GM23338 (cell line): ENCODE results near the gene PP2D1. TPM values are rescaled to one million over a fixed set of nuclear protein-coding genes. Genes with fewer than 3 reads are reported as not detected.

Experiments
- ATAC-seq: fragments of 200-7000 bp; cut with Tn5 transposase; 3 replicates; pipeline ENCODE4 v1.9.1; 2020
- DNase-seq: peaks from one replicate; pipeline ENCODE4 v3.0.0-alpha.2; 2015; ENCODE audit warnings: low spot score
- H2AFZ ChIP-seq: fragments of 200-600 bp; sonication (generic); 2 replicates; pipeline ENCODE4 v1.8.0; 2016; ENCODE audit warnings: antibody characterized with exemption, mild to moderate bottlenecking, moderate library complexity
- H3F3A ChIP-seq: fragments of 200-600 bp; sonication (generic); replicated peaks from 2 replicates; pipeline ENCODE4 v1.8.0; 2017; ENCODE audit warnings: antibody characterized with exemption, mixed run types, low read depth
- H3K27ac ChIP-seq: fragments of 200-600 bp; sonication (generic); 2 replicates; pipeline ENCODE4 v1.6.1; 2016; ENCODE audit warnings: low read depth
- H3K27me3 ChIP-seq: fragments of 200-600 bp; sonication (generic); 2 replicates; pipeline ENCODE4 v1.8.0; 2016; ENCODE audit warnings: mild to moderate bottlenecking, mixed run types, moderate library complexity; ENCODE audit not compliant: insufficient read depth
- H3K36me3 ChIP-seq: fragments of 200-600 bp; sonication (generic); 2 replicates; pipeline ENCODE4 v1.8.0; 2016; ENCODE audit warnings: mild to moderate bottlenecking; ENCODE audit not compliant: insufficient read depth
- H3K4me1 ChIP-seq: fragments of 200-600 bp; sonication (generic); 2 replicates; pipeline ENCODE4 v1.8.0; 2016; ENCODE audit warnings: mild to moderate bottlenecking, moderate library complexity; ENCODE audit not compliant: insufficient read depth
- H3K4me2 ChIP-seq: fragments of 200-600 bp; sonication (generic); 2 replicates; pipeline ENCODE4 v1.7.1; 2017; ENCODE audit warnings: mixed run types
- H3K4me3 ChIP-seq: fragments of 200-600 bp; sonication (generic); 2 replicates; pipeline ENCODE4 v1.6.1; 2016; ENCODE audit warnings: mixed run types
- H3K79me2 ChIP-seq: fragments of 200-600 bp; sonication (generic); replicated peaks from 2 replicates; pipeline ENCODE4 v1.8.0; 2017; ENCODE audit warnings: mild to moderate bottlenecking; ENCODE audit not compliant: insufficient read depth
- H3K9me2 ChIP-seq: fragments of 200-600 bp; sonication (generic); 2 replicates; pipeline ENCODE4 v1.8.0; 2017; ENCODE audit not compliant: insufficient read depth
- H4K20me1 ChIP-seq: fragments of 200-600 bp; sonication (generic); replicated peaks from 2 replicates; pipeline ENCODE4 v1.8.0; 2017; ENCODE audit warnings: mild to moderate bottlenecking; ENCODE audit not compliant: insufficient read depth
- H3K27ac Mint-ChIP-seq: 2 replicates; pipeline ENCODE4 v1.8.0; 2020; ENCODE audit warnings: inconsistent platforms, mild to moderate bottlenecking, moderate library complexity, mixed read lengths
- H3K27me3 Mint-ChIP-seq: 3 replicates; pipeline ENCODE4 v1.8.0; 2022; ENCODE audit warnings: low read depth, mild to moderate bottlenecking, moderate library complexity, mixed read lengths, inconsistent platforms; ENCODE audit not compliant: insufficient read depth, poor library complexity
- H3K36me3 Mint-ChIP-seq: 3 replicates; pipeline ENCODE4 v1.8.0; 2021; ENCODE audit warnings: low read depth, mild to moderate bottlenecking, inconsistent platforms, moderate library complexity, mixed read lengths
- H3K4me1 Mint-ChIP-seq: 3 replicates; pipeline ENCODE4 v1.8.0; 2020; ENCODE audit warnings: mild to moderate bottlenecking, inconsistent platforms, mixed read lengths
- H3K4me3 Mint-ChIP-seq: 3 replicates; pipeline ENCODE4 v1.8.0; 2021; ENCODE audit warnings: moderate library complexity, mild to moderate bottlenecking, inconsistent platforms, mixed read lengths
- H3K9me3 Mint-ChIP-seq: 3 replicates; pipeline ENCODE4 v1.8.0; 2020; ENCODE audit warnings: moderate library complexity, mild to moderate bottlenecking, inconsistent platforms, mixed read lengths
- CREB1 ChIP-seq: fragments of 250-450 bp; sonication (Bioruptor Pico); IDR thresholded peaks from 2 replicates; pipeline ENCODE4 v1.5.0; 2020; ENCODE audit warnings: low read depth, mild to moderate bottlenecking, moderate library complexity
- CTCF ChIP-seq, 2 experiments: fragments of 200-600 bp in 1 of 2; sonication (generic) in 1 of 2; conservative IDR thresholded peaks; 2 replicates each; pipeline versions ENCODE4 v1.5.1 to v1.6.1; 2016 to 2017; ENCODE audit warnings: antibody characterized with exemption in 2 of 2, low read depth in 2 of 2, mild to moderate bottlenecking in 2 of 2, moderate library complexity in 1 of 2
- ETS1 ChIP-seq: IDR thresholded peaks from 2 replicates; pipeline ENCODE4 v1.6.1; 2016; ENCODE audit warnings: antibody characterized with exemption
- EZH2 ChIP-seq: fragments of 200-600 bp; sonication (generic); IDR thresholded peaks from one replicate; pipeline ENCODE4 v1.8.0; 2017; ENCODE audit warnings: antibody characterized with exemption, mild to moderate bottlenecking, low read depth; ENCODE audit not compliant: unreplicated experiment
- EZH2phosphoT487 ChIP-seq: fragments of 200-600 bp; sonication (generic); IDR thresholded peaks from one replicate; pipeline ENCODE4 v1.8.1; 2018; ENCODE audit warnings: antibody characterized with exemption; ENCODE audit not compliant: unreplicated experiment
- JUNB ChIP-seq: IDR thresholded peaks from one replicate; pipeline ENCODE4 v1.6.1; 2016; ENCODE audit warnings: antibody characterized with exemption; ENCODE audit not compliant: unreplicated experiment
- NANOG ChIP-seq: IDR thresholded peaks from 2 replicates; pipeline ENCODE4 v1.6.1; 2016; ENCODE audit warnings: antibody characterized with exemption, borderline replicate concordance
- POLR2AphosphoS5 ChIP-seq: IDR thresholded peaks from 2 replicates; pipeline ENCODE4 v1.6.1; 2016; ENCODE audit warnings: antibody characterized with exemption, low read depth
- REST ChIP-seq: IDR thresholded peaks from one replicate; pipeline ENCODE4 v1.6.1; 2018; ENCODE audit warnings: antibody characterized with exemption; ENCODE audit not compliant: unreplicated experiment
- STAT1 ChIP-seq: IDR thresholded peaks from one replicate; pipeline ENCODE4 v1.6.1; 2016; ENCODE audit warnings: antibody characterized with exemption; ENCODE audit not compliant: unreplicated experiment
- ZNF114 ChIP-seq: fragments of 250-450 bp; sonication (Bioruptor Pico); IDR thresholded peaks from 2 replicates; pipeline ENCODE4 v1.5.0; 2020; ENCODE audit warnings: mild to moderate bottlenecking, moderate library complexity
- ZNF331 ChIP-seq: fragments of 250-450 bp; sonication (Bioruptor Pico); IDR thresholded peaks from 2 replicates; pipeline ENCODE4 v1.5.0; 2020; ENCODE audit warnings: low read depth, mild to moderate bottlenecking, moderate library complexity
- polyA plus RNA-seq: library from polyadenylated mRNA; unstranded; fragments of >200 nt; fragmentation: Nextera tagmentation; extraction: Ambion mirVana; gene quantifications from 2 replicates; pipeline ENCODE4 v1.2.1, GENCODE V29; 2016
- total RNA-seq: library from RNA; depleted of rRNA; stranded (reverse); fragments of >200 nt; shearing (Covaris generic); gene quantifications from 2 replicates; pipeline ENCODE4 v1.2.3, GENCODE V29; 2014
- TF ChIP-seq, protein P1 (sequence below): fragments of 250-450 bp; sonication (Bioruptor Pico); IDR thresholded peaks from 2 replicates; pipeline ENCODE4 v1.5.0; 2020; ENCODE audit warnings: mild to moderate bottlenecking, moderate library complexity

The PP2D1 gene
- total and polyA plus RNA-seq, 2 experiments from 2014 or later: 0.40 TPM; not detected in 1

- Histone ChIP-seq H3K9me2 (no peaks in the 10 kb centered on the region; the same call in 1 of the 2 replicates), H2AFZ (no peak overlapping the region), H3K4me1 (peaks cover 31% of the 10 kb centered on the region), H3K4me2 (peak overlapping the region; percentile 78), H3K27ac (peak overlapping the region; percentile 92), H3K4me3 (peak overlapping the region; percentile 67), H3K79me2 (peaks cover 53% of the 10 kb centered on the region), H3F3A (0 out of 2 replicates have a peak, but pooled peaks cover 5% of the 10 kb centered on the region), H4K20me1 (peaks cover 20% of the 10 kb centered on the region; the same call in 1 of the 2 replicates), H3K27me3 (no peaks in the 10 kb centered on the region), H3K36me3 (peaks cover 22% of the 10 kb centered on the region; the same call in 1 of the 2 replicates)
- Mint-ChIP-seq H3K4me3 (peak overlapping the region; percentile 99), H3K27ac (peak overlapping the region; percentile 99), H3K9me3 (peaks cover 4% of the 10 kb centered on the region; the same call in 1 of the 3 replicates), H3K36me3 (peaks cover 37% of the 10 kb centered on the region), H3K4me1 (peaks cover 32% of the 10 kb centered on the region), H3K27me3 (peaks cover 13% of the 10 kb centered on the region)
- TF ChIP-seq, protein P1, sequence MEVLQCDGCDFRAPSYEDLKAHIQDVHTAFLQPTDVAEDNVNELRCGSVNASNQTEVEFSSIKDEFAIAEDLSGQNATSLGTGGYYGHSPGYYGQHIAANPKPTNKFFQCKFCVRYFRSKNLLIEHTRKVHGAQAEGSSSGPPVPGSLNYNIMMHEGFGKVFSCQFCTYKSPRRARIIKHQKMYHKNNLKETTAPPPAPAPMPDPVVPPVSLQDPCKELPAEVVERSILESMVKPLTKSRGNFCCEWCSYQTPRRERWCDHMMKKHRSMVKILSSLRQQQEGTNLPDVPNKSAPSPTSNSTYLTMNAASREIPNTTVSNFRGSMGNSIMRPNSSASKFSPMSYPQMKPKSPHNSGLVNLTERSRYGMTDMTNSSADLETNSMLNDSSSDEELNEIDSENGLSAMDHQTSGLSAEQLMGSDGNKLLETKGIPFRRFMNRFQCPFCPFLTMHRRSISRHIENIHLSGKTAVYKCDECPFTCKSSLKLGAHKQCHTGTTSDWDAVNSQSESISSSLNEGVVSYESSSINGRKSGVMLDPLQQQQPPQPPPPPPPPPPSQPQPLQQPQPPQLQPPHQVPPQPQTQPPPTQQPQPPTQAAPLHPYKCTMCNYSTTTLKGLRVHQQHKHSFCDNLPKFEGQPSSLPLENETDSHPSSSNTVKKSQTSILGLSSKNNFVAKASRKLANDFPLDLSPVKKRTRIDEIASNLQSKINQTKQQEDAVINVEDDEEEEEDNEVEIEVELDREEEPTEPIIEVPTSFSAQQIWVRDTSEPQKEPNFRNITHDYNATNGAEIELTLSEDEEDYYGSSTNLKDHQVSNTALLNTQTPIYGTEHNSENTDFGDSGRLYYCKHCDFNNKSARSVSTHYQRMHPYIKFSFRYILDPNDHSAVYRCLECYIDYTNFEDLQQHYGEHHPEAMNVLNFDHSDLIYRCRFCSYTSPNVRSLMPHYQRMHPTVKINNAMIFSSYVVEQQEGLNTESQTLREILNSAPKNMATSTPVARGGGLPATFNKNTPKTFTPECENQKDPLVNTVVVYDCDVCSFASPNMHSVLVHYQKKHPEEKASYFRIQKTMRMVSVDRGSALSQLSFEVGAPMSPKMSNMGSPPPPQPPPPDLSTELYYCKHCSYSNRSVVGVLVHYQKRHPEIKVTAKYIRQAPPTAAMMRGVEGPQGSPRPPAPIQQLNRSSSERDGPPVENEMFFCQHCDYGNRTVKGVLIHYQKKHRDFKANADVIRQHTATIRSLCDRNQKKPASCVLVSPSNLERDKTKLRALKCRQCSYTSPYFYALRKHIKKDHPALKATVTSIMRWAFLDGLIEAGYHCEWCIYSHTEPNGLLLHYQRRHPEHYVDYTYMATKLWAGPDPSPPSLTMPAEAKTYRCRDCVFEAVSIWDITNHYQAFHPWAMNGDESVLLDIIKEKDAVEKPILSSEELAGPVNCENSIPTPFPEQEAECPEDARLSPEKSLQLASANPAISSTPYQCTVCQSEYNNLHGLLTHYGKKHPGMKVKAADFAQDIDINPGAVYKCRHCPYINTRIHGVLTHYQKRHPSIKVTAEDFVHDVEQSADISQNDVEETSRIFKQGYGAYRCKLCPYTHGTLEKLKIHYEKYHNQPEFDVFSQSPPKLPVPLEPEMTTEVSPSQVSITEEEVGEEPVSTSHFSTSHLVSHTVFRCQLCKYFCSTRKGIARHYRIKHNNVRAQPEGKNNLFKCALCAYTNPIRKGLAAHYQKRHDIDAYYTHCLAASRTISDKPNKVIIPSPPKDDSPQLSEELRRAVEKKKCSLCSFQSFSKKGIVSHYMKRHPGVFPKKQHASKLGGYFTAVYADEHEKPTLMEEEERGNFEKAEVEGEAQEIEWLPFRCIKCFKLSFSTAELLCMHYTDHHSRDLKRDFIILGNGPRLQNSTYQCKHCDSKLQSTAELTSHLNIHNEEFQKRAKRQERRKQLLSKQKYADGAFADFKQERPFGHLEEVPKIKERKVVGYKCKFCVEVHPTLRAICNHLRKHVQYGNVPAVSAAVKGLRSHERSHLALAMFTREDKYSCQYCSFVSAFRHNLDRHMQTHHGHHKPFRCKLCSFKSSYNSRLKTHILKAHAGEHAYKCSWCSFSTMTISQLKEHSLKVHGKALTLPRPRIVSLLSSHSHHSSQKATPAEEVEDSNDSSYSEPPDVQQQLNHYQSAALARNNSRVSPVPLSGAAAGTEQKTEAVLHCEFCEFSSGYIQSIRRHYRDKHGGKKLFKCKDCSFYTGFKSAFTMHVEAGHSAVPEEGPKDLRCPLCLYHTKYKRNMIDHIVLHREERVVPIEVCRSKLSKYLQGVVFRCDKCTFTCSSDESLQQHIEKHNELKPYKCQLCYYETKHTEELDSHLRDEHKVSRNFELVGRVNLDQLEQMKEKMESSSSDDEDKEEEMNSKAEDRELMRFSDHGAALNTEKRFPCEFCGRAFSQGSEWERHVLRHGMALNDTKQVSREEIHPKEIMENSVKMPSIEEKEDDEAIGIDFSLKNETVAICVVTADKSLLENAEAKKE (CRISPR knock-in tag): no peak
- TF ChIP-seq EZH2phosphoT487 (no peak), CREB1 (no peak), ZNF114 (CRISPR knock-in tag) (no peak), ETS1 (no peak), ZNF331 (CRISPR knock-in tag) (no peak), POLR2AphosphoS5 (no peak), JUNB (no peak), EZH2 (no peak), STAT1 (no peak), NANOG (no peak), CTCF (conservative IDR thresholded peaks at IDR 0.05; ENCODE audit: low read depth in 2 of 2) (no peak), REST (no peak)
- DNase-seq (peak; percentile 68), ATAC-seq (peak; percentile 51)
These were observed 64.4 kb downstream of the PP2D1 start for GRCh38 chr3:19947549-19948225.
